ENCODE results near the gene EMP2.

The EMP2 gene

GRCh38 chr16:10538583-10538982 lies 41.8 kb downstream of the EMP2 start:
- ChIA-PET POLR2A (no interaction called here), CTCF (interaction anchor here (0.7 to 0.8 kb wide), 2 partner anchors 28 to 415 kb away, joined by 3 to 4 read pairs; no protein-coding TSS in a partner anchor)
- H3K27ac ChIP-seq (ENCODE audit: extremely low read depth, low read depth, low read length): no peak overlapping the region
- no peaks in the 10 kb centered on the region for H3K4me1 ChIP-seq (ENCODE audit: control insufficient read depth, insufficient read depth, low read length)
- no peak overlapping the region for H3K4me3 ChIP-seq (ENCODE audit: low read depth, low read length)
- peaks cover 0 to 48% of the 10 kb centered on the region in 2 experiments; a peak in 2 of 3 replicates for H3K36me3 ChIP-seq (ENCODE audit: control insufficient read depth in 2 of 2, insufficient read depth in 1 of 2, low read length in 2 of 2)
- TF ChIP-seq ZNF211 (tag by site-specific recombination; IDR thresholded peaks at IDR 0.05; ENCODE audit: low read depth): no peak
- no peak for TF ChIP-seq HOXD13 (CRISPR knock-in tag; IDR thresholded peaks at IDR 0.05; ENCODE audit: borderline replicate concordance)
- TF ChIP-seq ZNF660 (tag by site-specific recombination; IDR thresholded peaks at IDR 0.05): no peak
- no peak for TF ChIP-seq ZNF341 (tag by site-specific recombination; IDR thresholded peaks at IDR 0.05; ENCODE audit: low read depth)
- TF ChIP-seq ZNF544 (tag by site-specific recombination; IDR thresholded peaks at IDR 0.05): no peak
- no peak for TF ChIP-seq ZNF677 (tag by site-specific recombination; IDR thresholded peaks at IDR 0.05)
- no peak for TF ChIP-seq ZNF16 (tag by site-specific recombination; IDR thresholded peaks at IDR 0.05; ENCODE audit: low read depth)
- no peak for TF ChIP-seq ZNF133 (tag by site-specific recombination; IDR thresholded peaks at IDR 0.05)
- TF ChIP-seq ZNF600 (tag by site-specific recombination; IDR thresholded peaks at IDR 0.05): no peak
- no peak for TF ChIP-seq TCF7L2 (IDR thresholded peaks at IDR 0.05; ENCODE audit: borderline replicate concordance, low read depth, low read length)
- TF ChIP-seq, protein P1, sequence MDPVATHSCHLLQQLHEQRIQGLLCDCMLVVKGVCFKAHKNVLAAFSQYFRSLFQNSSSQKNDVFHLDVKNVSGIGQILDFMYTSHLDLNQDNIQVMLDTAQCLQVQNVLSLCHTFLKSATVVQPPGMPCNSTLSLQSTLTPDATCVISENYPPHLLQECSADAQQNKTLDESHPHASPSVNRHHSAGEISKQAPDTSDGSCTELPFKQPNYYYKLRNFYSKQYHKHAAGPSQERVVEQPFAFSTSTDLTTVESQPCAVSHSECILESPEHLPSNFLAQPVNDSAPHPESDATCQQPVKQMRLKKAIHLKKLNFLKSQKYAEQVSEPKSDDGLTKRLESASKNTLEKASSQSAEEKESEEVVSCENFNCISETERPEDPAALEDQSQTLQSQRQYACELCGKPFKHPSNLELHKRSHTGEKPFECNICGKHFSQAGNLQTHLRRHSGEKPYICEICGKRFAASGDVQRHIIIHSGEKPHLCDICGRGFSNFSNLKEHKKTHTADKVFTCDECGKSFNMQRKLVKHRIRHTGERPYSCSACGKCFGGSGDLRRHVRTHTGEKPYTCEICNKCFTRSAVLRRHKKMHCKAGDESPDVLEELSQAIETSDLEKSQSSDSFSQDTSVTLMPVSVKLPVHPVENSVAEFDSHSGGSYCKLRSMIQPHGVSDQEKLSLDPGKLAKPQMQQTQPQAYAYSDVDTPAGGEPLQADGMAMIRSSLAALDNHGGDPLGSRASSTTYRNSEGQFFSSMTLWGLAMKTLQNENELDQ (tag by site-specific recombination; IDR thresholded peaks at IDR 0.05; ENCODE audit: low read depth): no peak
- no peak for TF ChIP-seq ZFP37 (tag by site-specific recombination; IDR thresholded peaks at IDR 0.05)
- TF ChIP-seq, protein P2, sequence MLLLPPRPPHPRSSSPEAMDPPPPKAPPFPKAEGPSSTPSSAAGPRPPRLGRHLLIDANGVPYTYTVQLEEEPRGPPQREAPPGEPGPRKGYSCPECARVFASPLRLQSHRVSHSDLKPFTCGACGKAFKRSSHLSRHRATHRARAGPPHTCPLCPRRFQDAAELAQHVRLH (tag by site-specific recombination; IDR thresholded peaks at IDR 0.05): no peak
- no peak for TF ChIP-seq MZF1 (tag by site-specific recombination; IDR thresholded peaks at IDR 0.05; ENCODE audit: borderline replicate concordance)
- no peaks in the 10 kb centered on the region for H3K9me3 ChIP-seq (ENCODE audit: control insufficient read depth, insufficient read depth, low read depth, low read length)

GRCh38 chr16:10537946-10538345 lies 42.5 kb downstream of the EMP2 start:
- no peaks in the 10 kb centered on the region for H3K9me3 ChIP-seq (ENCODE audit: control insufficient read depth, insufficient read depth, low read depth, low read length)
- H3K36me3 ChIP-seq (ENCODE audit: control insufficient read depth in 2 of 2, insufficient read depth in 1 of 2, low read length in 2 of 2): peaks cover 0 to 42% of the 10 kb centered on the region in 2 experiments; a peak in 1 of 3 replicates
- CTCF ChIA-PET: interaction anchor here (0.7 to 1.4 kb wide), 3 partner anchors 17 to 416 kb away, joined by 3 to 6 read pairs (median 4); no protein-coding TSS in a partner anchor
- H3K4me1 ChIP-seq (ENCODE audit: control insufficient read depth, insufficient read depth, low read length): no peaks in the 10 kb centered on the region
- POLR2A ChIA-PET: no interaction called here
- H3K27ac ChIP-seq (ENCODE audit: extremely low read depth, low read depth, low read length): no peak overlapping the region
- H3K4me3 ChIP-seq (ENCODE audit: low read depth, low read length): no peak overlapping the region
- no peak for TF ChIP-seq ZNF501 (tag by site-specific recombination; IDR thresholded peaks at IDR 0.05)
- TF ChIP-seq ZNF843 (tag by site-specific recombination; IDR thresholded peaks at IDR 0.05): no peak
- TF ChIP-seq, protein P3, sequence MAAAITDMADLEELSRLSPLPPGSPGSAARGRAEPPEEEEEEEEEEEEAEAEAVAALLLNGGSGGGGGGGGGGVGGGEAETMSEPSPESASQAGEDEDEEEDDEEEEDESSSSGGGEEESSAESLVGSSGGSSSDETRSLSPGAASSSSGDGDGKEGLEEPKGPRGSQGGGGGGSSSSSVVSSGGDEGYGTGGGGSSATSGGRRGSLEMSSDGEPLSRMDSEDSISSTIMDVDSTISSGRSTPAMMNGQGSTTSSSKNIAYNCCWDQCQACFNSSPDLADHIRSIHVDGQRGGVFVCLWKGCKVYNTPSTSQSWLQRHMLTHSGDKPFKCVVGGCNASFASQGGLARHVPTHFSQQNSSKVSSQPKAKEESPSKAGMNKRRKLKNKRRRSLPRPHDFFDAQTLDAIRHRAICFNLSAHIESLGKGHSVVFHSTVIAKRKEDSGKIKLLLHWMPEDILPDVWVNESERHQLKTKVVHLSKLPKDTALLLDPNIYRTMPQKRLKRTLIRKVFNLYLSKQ (tag by site-specific recombination; IDR thresholded peaks at IDR 0.05; ENCODE audit: borderline replicate concordance): no peak
- TF ChIP-seq, protein P1 (tag by site-specific recombination; IDR thresholded peaks at IDR 0.05; ENCODE audit: low read depth): no peak
- TF ChIP-seq ZNF639 (tag by site-specific recombination; IDR thresholded peaks at IDR 0.05): no peak
- no peak for TF ChIP-seq HOXD13 (CRISPR knock-in tag; IDR thresholded peaks at IDR 0.05; ENCODE audit: borderline replicate concordance)
- TF ChIP-seq ZIC2 (tag by site-specific recombination; IDR thresholded peaks at IDR 0.05): no peak
- no peak for TF ChIP-seq YY2 (tag by site-specific recombination; IDR thresholded peaks at IDR 0.05)
- TF ChIP-seq SETDB1 (IDR thresholded peaks at IDR 0.05; ENCODE audit: insufficient read length, low read length): no peak
- TF ChIP-seq GFI1B (tag by site-specific recombination; IDR thresholded peaks at IDR 0.05): no peak
- no peak for TF ChIP-seq ZNF837 (tag by site-specific recombination; IDR thresholded peaks at IDR 0.05)
- TF ChIP-seq BCL11A (tag by site-specific recombination; IDR thresholded peaks at IDR 0.05; ENCODE audit: low read depth): no peak
- TF ChIP-seq ZNF155 (tag by site-specific recombination; IDR thresholded peaks at IDR 0.05): no peak
- TF ChIP-seq, protein P4, sequence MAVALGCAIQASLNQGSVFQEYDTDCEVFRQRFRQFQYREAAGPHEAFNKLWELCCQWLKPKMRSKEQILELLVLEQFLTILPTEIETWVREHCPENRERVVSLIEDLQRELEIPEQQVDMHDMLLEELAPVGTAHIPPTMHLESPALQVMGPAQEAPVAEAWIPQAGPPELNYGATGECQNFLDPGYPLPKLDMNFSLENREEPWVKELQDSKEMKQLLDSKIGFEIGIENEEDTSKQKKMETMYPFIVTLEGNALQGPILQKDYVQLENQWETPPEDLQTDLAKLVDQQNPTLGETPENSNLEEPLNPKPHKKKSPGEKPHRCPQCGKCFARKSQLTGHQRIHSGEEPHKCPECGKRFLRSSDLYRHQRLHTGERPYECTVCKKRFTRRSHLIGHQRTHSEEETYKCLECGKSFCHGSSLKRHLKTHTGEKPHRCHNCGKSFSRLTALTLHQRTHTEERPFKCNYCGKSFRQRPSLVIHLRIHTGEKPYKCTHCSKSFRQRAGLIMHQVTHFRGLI (tag by site-specific recombination; IDR thresholded peaks at IDR 0.05): no peak
- TF ChIP-seq SCRT2 (tag by site-specific recombination; IDR thresholded peaks at IDR 0.05): no peak
